GM12875 (cell line): Measurements from ENCODE around the gene CDC14A.

Source experiments
- H3K4me3 ChIP-seq: one replicate; pipeline ENCODE4 v1.5.1; 2011; ENCODE audit warnings: low read depth, low read length, control low read depth
- TF ChIP-seq, protein P1 (sequence below): IDR thresholded peaks from 2 replicates; pipeline ENCODE4 v1.5.1; 2011; ENCODE audit warnings: low read depth, mild to moderate bottlenecking, control low read depth, inconsistent platforms, low read length, moderate library complexity, borderline replicate concordance; ENCODE audit not compliant: insufficient read depth

The CDC14A gene

DNA sequence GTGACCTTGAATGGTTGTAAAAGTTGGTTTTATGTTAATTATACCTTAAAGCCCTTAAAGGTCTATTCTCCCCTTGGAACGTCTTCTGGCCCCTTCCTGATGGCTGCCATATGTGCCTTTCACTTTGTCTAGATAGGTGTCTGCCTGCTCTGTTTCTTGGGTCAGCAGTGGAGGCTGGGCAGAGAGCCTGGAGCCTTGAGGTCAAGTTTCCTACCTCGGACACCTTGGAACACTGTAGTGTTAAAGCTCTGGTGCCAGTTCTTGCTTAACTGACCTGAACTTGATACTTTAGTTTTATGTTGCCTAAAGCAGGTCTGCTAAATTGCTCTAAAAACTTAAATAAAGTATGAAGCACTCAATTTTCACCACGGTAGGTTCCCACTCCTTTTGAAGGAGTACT lies 86.5 kb downstream of the CDC14A start:
- no peak overlapping the region for H3K4me3 ChIP-seq
- TF ChIP-seq, protein P1, sequence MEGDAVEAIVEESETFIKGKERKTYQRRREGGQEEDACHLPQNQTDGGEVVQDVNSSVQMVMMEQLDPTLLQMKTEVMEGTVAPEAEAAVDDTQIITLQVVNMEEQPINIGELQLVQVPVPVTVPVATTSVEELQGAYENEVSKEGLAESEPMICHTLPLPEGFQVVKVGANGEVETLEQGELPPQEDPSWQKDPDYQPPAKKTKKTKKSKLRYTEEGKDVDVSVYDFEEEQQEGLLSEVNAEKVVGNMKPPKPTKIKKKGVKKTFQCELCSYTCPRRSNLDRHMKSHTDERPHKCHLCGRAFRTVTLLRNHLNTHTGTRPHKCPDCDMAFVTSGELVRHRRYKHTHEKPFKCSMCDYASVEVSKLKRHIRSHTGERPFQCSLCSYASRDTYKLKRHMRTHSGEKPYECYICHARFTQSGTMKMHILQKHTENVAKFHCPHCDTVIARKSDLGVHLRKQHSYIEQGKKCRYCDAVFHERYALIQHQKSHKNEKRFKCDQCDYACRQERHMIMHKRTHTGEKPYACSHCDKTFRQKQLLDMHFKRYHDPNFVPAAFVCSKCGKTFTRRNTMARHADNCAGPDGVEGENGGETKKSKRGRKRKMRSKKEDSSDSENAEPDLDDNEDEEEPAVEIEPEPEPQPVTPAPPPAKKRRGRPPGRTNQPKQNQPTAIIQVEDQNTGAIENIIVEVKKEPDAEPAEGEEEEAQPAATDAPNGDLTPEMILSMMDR: no peak

DNA sequence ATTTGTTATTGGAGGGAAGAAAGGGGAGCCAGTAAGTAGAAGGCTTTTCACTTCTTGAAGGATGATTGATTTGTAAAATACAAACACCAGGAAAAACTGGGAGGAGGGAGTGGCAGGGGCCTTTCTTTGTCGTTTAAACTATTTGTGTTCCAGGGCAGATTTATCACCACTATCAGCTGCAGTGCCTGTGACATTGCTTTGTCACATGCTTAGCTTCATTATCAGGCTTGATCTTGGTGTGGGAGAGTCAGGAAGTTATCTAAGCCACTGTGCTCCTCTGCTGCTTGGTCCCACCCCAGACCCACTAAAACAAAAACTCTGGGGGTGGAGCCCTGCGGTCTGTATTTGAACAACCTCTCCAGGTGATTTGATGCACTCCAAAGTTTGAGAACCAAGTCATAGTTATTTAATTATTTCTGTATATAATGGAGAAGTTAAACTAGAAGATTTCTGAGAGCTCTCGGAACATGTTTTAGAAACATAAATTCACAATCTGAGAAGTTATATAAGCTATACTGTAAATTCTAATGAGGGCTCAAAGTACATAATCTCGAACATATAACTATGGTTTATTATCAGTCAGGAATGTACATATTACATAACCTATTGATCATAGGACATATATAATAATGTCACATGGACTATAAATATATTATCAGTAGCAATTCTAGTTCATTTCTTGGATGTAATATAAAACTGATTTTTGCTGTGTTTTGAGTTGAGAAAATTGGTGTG lies 87.9 kb downstream of the CDC14A start:
- TF ChIP-seq, protein P1: no peak
- no peak overlapping the region for H3K4me3 ChIP-seq

DNA sequence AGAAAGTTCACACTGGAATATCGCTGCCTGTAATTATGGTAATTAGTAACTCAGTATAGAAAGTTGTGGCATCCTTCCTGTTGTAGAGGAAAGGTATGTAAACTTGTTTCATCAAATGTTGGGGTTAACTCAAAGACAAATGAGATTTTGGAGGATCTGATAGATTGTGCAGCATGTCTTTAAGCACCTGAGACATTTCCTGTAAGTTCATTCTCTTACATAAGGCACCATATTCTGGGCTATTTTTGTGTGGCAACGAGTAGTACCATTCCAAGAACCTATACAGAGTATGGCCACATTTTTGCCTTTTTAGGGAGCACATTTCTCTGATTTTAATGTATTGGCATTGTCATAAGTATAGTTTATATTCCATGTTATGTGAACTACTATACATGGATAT lies 88.8 kb downstream of the CDC14A start:
- H3K4me3 ChIP-seq: no peak overlapping the region
- TF ChIP-seq, protein P1: no peak

GRCh38 chr1:100441651-100442050 lies 89.3 kb downstream of the CDC14A start:
- H3K4me3 ChIP-seq: no peak overlapping the region
- TF ChIP-seq, protein P1: no peak

DNA sequence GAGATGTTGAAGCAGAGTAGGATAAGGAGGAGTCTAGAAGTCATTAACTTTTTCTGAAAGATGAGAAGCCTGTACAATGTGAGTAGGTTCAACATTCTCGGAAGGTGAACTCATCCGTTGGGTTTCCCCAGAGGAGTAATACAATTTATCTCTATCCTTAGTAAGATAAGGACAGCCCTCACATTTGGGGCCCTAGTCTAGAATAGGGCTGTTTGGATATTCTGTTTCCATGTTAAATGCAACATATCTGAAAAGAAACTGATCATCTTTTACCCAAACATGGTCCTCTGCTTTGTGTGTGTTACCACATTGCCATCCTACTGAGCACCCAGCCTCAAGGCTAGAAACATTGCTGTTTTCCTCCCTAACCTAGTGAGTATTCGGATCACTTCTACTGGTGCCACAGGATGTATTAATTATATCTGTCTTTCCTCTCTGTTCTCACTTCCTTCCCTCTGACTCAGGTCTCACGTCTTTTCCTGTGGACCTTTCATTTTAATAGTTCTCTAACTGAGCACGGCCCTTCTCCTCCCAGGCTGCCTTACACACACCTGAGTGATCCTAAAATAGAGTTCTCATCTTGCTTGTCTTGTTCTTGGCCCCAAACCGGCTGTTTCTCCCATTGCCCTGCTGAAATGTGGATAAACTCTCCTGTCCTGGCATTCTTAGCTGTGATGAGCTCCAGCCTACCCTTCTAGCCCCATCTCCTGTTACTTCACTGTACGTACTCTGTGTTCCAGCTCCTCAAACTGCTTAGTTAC lies 91.7 kb downstream of the CDC14A start:
- TF ChIP-seq, protein P1: no peak
- H3K4me3 ChIP-seq: no peak overlapping the region

GRCh38 chr1:100445565-100445964 lies 93.3 kb downstream of the CDC14A start:
- TF ChIP-seq, protein P1: no peak
- H3K4me3 ChIP-seq: no peak overlapping the region

GRCh38 chr1:100448366-100448765 lies 96.1 kb downstream of the CDC14A start:
- TF ChIP-seq, protein P1: no peak
- no peak overlapping the region for H3K4me3 ChIP-seq
